IPS-15b (cell line): ENCODE results near the gene POLR3E.

Experiments
- H3K27me3 ChIP-seq: one replicate; pipeline ENCODE4 v1.6.1; 2013; ENCODE audit warnings: low read length; ENCODE audit not compliant: control insufficient read depth, insufficient read depth
- H3K36me3 ChIP-seq: one replicate; pipeline ENCODE4 v1.6.1; 2013; ENCODE audit warnings: low read length; ENCODE audit not compliant: control insufficient read depth, insufficient read depth
- H3K4me1 ChIP-seq: one replicate; pipeline ENCODE4 v1.6.1; 2013; ENCODE audit warnings: mild to moderate bottlenecking, low read length; ENCODE audit not compliant: control insufficient read depth, insufficient read depth
- H3K4me3 ChIP-seq: one replicate; pipeline ENCODE4 v1.5.1; 2013; ENCODE audit warnings: low read depth, low read length
- H3K9ac ChIP-seq: one replicate; pipeline ENCODE4 v1.6.1; 2013; ENCODE audit warnings: low read depth, mild to moderate bottlenecking, low read length
- H3K9me3 ChIP-seq: one replicate; pipeline ENCODE4 v1.6.1; 2013; ENCODE audit warnings: mild to moderate bottlenecking, low read length; ENCODE audit not compliant: control insufficient read depth, insufficient read depth

Gene POLR3E

GRCh38 chr16:22320572-22321339 is 23.5 kb downstream of the POLR3E start:
- Histone ChIP-seq H3K9me3 (no peaks in the 10 kb centered on the region), H3K4me1 (no peaks in the 10 kb centered on the region), H3K27me3 (no peaks in the 10 kb centered on the region), H3K4me3 (no peak overlapping the region), H3K9ac (no peak overlapping the region), H3K36me3 (peaks cover 56% of the 10 kb centered on the region)

GRCh38 chr16:22321340-22322001 is 24.3 kb downstream of the POLR3E start:
- no peak overlapping the region for H3K4me3 ChIP-seq
- no peaks in the 10 kb centered on the region for H3K4me1 ChIP-seq
- H3K36me3 ChIP-seq: peaks cover 56% of the 10 kb centered on the region
- no peaks in the 10 kb centered on the region for H3K27me3 ChIP-seq
- no peak overlapping the region for H3K9ac ChIP-seq
- no peaks in the 10 kb centered on the region for H3K9me3 ChIP-seq

GRCh38 chr16:22322021-22322471 is 24.8 kb downstream of the POLR3E start:
- no peaks in the 10 kb centered on the region for H3K27me3 ChIP-seq
- peaks cover 56% of the 10 kb centered on the region for H3K36me3 ChIP-seq
- no peaks in the 10 kb centered on the region for H3K4me1 ChIP-seq
- no peak overlapping the region for H3K9ac ChIP-seq
- H3K4me3 ChIP-seq: no peak overlapping the region
- no peaks in the 10 kb centered on the region for H3K9me3 ChIP-seq

GRCh38 chr16:22322741-22323140 is 25.5 kb downstream of the POLR3E start:
- Histone ChIP-seq H3K9me3 (no peaks in the 10 kb centered on the region), H3K4me1 (no peaks in the 10 kb centered on the region), H3K4me3 (no peak overlapping the region), H3K27me3 (no peaks in the 10 kb centered on the region), H3K9ac (no peak overlapping the region), H3K36me3 (peaks cover 59% of the 10 kb centered on the region)

- H3K9ac ChIP-seq: no peak overlapping the region
- no peak overlapping the region for H3K4me3 ChIP-seq
- H3K9me3 ChIP-seq: no peaks in the 10 kb centered on the region
- H3K4me1 ChIP-seq: no peaks in the 10 kb centered on the region
- peaks cover 65% of the 10 kb centered on the region for H3K36me3 ChIP-seq
- H3K27me3 ChIP-seq: no peaks in the 10 kb centered on the region
These were observed 26.2 kb downstream of the POLR3E start for GRCh38 chr16:22323173-22323958.

GRCh38 chr16:22323959-22324786 is 27.0 kb downstream of the POLR3E start:
- Histone ChIP-seq H3K27me3 (no peaks in the 10 kb centered on the region), H3K9ac (no peak overlapping the region), H3K9me3 (no peaks in the 10 kb centered on the region), H3K4me3 (no peak overlapping the region), H3K4me1 (no peaks in the 10 kb centered on the region), H3K36me3 (peaks cover 69% of the 10 kb centered on the region)

GRCh38 chr16:22324787-22325597 is 27.8 kb downstream of the POLR3E start:
- H3K9me3 ChIP-seq: no peaks in the 10 kb centered on the region
- no peaks in the 10 kb centered on the region for H3K27me3 ChIP-seq
- H3K9ac ChIP-seq: no peak overlapping the region
- H3K4me1 ChIP-seq: no peaks in the 10 kb centered on the region
- no peak overlapping the region for H3K4me3 ChIP-seq
- H3K36me3 ChIP-seq: peaks cover 71% of the 10 kb centered on the region

- Histone ChIP-seq H3K36me3 (peaks cover 71% of the 10 kb centered on the region), H3K9me3 (no peaks in the 10 kb centered on the region)
These were observed 28.6 kb downstream of the POLR3E start for GRCh38 chr16:22325598-22326368.

GRCh38 chr16:22326369-22326652 is 29.1 kb downstream of the POLR3E start:
- Histone ChIP-seq H3K9ac (no peak overlapping the region), H3K4me3 (no peak overlapping the region), H3K9me3 (no peaks in the 10 kb centered on the region), H3K4me1 (no peaks in the 10 kb centered on the region), H3K36me3 (peaks cover 71% of the 10 kb centered on the region), H3K27me3 (no peaks in the 10 kb centered on the region)

More at GRCh38 chr16:22325598-22326368, 28.6 kb downstream of the POLR3E start:
- H3K4me3 ChIP-seq: no peak overlapping the region
- no peaks in the 10 kb centered on the region for H3K27me3 ChIP-seq
- no peaks in the 10 kb centered on the region for H3K4me1 ChIP-seq
- no peak overlapping the region for H3K9ac ChIP-seq

GRCh38 chr16:22326771-22327445 is 29.7 kb downstream of the POLR3E start:
- no peaks in the 10 kb centered on the region for H3K9me3 ChIP-seq
- H3K4me3 ChIP-seq: no peak overlapping the region
- H3K27me3 ChIP-seq: no peaks in the 10 kb centered on the region
- peaks cover 66% of the 10 kb centered on the region for H3K36me3 ChIP-seq
- H3K4me1 ChIP-seq: no peaks in the 10 kb centered on the region
- H3K9ac ChIP-seq: no peak overlapping the region
